Measurements from ENCODE around the gene CNTFR.
A peak's percentile ranks its signal among the peaks of the same experiment; 100 is the strongest.

CNTFR gene

DNA sequence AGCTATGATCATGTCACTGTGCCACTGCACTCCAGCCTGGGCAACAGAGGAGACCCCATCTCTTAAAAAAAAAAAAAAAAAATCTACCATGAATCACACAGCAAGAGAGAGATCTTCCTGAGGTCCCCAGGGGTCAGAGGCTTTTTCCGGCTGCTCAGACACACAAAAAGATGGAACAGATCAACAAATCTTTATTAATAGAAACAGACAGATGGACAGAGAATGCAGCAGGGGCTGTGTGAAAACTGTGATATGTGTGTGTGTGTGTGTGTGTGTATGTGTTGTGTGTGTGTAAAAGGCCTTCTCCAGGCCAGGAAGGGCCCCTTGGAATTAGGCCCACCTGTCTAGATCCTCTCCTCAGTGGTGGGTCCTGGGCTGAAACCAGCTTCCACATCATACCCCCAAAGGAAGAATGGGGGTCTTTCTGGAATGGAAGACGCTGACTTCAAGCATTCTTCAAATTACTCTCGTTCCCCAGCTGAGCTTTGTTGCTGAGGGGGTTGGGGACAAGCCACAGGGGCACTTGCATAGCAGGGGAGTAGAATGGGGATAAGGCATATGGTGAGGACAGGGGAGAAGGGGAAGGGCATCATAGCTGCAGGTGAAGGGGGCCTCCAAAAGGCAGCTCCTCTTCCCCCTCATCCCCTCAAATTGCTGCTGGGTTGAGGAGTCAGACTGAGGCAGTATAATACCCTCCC lies 45.2 kb upstream of the CNTFR start:
- no peak overlapping the region for H2BK12ac ChIP-seq (ENCODE audit: low read length in 2 of 2)
- H2AFZ ChIP-seq (ENCODE audit: low read depth, low read length): no peak overlapping the region
- H3K9me3 ChIP-seq (ENCODE audit: control insufficient read depth, low read length): no peaks in the 10 kb centered on the region
- H3K4me3 ChIP-seq (ENCODE audit: insufficient read depth in 1 of 2, low read depth in 1 of 2, low read length in 2 of 2): no peak overlapping the region
- H3K36me3 ChIP-seq (ENCODE audit: control insufficient read depth in 1 of 2, insufficient read depth in 2 of 2, low read depth in 1 of 2, low read length in 2 of 2): peaks cover 11 to 13% of the 10 kb centered on the region in 2 experiments
- H3K18ac ChIP-seq (ENCODE audit: low read depth in 1 of 2, low read length in 2 of 2): no peak overlapping the region
- H3K23ac ChIP-seq (ENCODE audit: low read length in 2 of 2): peak overlapping the region in 1 of 2 experiments; percentile 43
- no peak overlapping the region for H3K14ac ChIP-seq (ENCODE audit: low read length in 2 of 2)
- H3K27ac ChIP-seq (ENCODE audit: low read length, poor library complexity, severe bottlenecking): no peak overlapping the region
- no peak overlapping the region for H2AK5ac ChIP-seq (ENCODE audit: low read length, severe bottlenecking)
- no peak overlapping the region for H2BK120ac ChIP-seq (ENCODE audit: low read depth, low read length)
- H3K4me2 ChIP-seq (ENCODE audit: low read length, poor library complexity, severe bottlenecking): no peak overlapping the region
- peak overlapping the region; percentile 7 for H3K9ac ChIP-seq (ENCODE audit: low read length)
- H4K91ac ChIP-seq (ENCODE audit: low read length): no peak overlapping the region
- no peak for DNase-seq
- peaks cover 22% of the 10 kb centered on the region for H3K79me1 ChIP-seq (replicated peaks; ENCODE audit: low read length, poor library complexity, severe bottlenecking)
- H3K27me3 ChIP-seq (ENCODE audit: control insufficient read depth in 1 of 2, insufficient read depth in 1 of 2, low read length in 2 of 2): peaks cover 14 to 19% of the 10 kb centered on the region in 2 experiments
- no peak overlapping the region for H4K8ac ChIP-seq (ENCODE audit: low read length)
- WGBS: 96% methylated on average over 2 of the region's 3 CpGs
- no peak overlapping the region for H2BK5ac ChIP-seq (ENCODE audit: low read depth, low read length, poor library complexity, severe bottlenecking)
- H2BK15ac ChIP-seq (ENCODE audit: low read depth, poor library complexity, severe bottlenecking): no peak overlapping the region
- H3K4me1 ChIP-seq (ENCODE audit: control insufficient read depth, insufficient read depth, low read depth, low read length): peaks cover 19% of the 10 kb centered on the region
- no peak overlapping the region for H3K4ac ChIP-seq (ENCODE audit: low read depth in 1 of 2, low read length in 2 of 2)

DNA sequence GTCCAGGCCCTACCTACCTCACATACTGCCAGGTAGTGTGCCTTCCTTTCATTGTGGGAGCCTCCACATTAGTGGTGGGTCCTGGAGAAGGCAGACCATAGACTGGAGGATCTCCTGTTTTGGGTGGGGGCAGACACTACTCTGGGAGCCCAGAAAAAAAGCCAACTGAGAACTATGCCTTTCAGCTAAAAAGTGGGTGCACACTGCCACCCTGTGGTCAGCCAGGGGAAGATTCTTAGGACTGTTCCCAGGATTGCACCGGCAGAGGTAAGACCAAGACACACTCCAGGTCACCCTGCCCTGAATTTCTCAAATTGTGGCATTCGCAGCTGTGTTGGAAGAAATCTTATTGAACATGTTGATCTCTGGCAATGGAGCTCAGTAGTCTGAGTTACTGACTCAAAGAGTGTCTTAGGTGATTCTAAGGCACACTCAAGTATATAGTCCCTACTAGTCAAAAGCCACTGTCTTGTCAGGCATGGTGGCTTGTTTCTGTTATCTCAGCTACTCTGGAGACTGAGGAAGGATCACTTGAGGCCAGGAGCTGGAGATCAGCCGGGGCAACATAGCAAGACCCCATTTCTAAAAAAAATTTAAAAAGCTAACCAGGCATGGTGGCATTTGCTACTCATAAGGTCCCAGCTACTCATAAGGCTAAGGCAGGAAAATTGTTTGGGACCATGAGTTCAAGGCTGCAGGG lies 44.5 kb upstream of the CNTFR start:
- peak overlapping the region; percentile 35 for H4K91ac ChIP-seq (ENCODE audit: low read length)
- H3K27ac ChIP-seq (ENCODE audit: low read length, poor library complexity, severe bottlenecking): no peak overlapping the region
- peaks cover 22% of the 10 kb centered on the region for H3K79me1 ChIP-seq (replicated peaks; ENCODE audit: low read length, poor library complexity, severe bottlenecking)

DNA sequence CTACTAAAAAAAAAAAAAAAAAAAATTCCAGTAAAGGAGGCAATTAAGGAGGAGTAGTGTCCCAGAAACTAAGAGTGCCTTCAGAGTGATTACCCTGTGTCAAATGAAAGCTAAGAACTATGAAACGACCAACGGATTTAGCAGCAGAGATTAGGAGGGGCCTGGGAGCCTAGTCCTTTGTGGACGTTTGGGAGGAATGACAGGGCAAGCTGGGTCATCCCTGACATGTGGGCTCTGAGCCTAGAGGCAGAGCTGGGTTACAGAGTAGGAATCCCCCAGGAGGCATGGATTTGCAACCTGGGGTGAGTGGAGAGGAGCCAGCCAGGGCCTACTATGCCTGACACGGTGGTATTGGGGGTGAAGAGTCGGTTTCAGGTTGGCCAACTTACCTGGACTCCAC lies 43.6 kb upstream of the CNTFR start:
- H3K4ac ChIP-seq (ENCODE audit: low read depth in 1 of 2, low read length in 2 of 2): no peak overlapping the region
- no peak overlapping the region for H2BK120ac ChIP-seq (ENCODE audit: low read depth, low read length)
- WGBS: 65% methylated on average over 3 of the region's 5 CpGs
- no peaks in the 10 kb centered on the region for H3K9me3 ChIP-seq (ENCODE audit: control insufficient read depth, low read length)
- H3K4me1 ChIP-seq (ENCODE audit: control insufficient read depth, insufficient read depth, low read depth, low read length): peaks cover 27% of the 10 kb centered on the region
- H3K14ac ChIP-seq (ENCODE audit: low read length in 2 of 2): no peak overlapping the region
- no peak overlapping the region for H2AFZ ChIP-seq (ENCODE audit: low read depth, low read length)
- H2BK5ac ChIP-seq (ENCODE audit: low read depth, low read length, poor library complexity, severe bottlenecking): no peak overlapping the region
- no peak overlapping the region for H3K9ac ChIP-seq (ENCODE audit: low read length)
- H4K8ac ChIP-seq (ENCODE audit: low read length): no peak overlapping the region
- H3K4me2 ChIP-seq (ENCODE audit: low read length, poor library complexity, severe bottlenecking): no peak overlapping the region
- H3K27ac ChIP-seq (ENCODE audit: low read length, poor library complexity, severe bottlenecking): no peak overlapping the region
- no peak overlapping the region for H2BK15ac ChIP-seq (ENCODE audit: low read depth, poor library complexity, severe bottlenecking)
- no peak overlapping the region for H2AK5ac ChIP-seq (ENCODE audit: low read length, severe bottlenecking)
- H3K4me3 ChIP-seq (ENCODE audit: insufficient read depth in 1 of 2, low read depth in 1 of 2, low read length in 2 of 2): no peak overlapping the region
- peaks cover 27 to 31% of the 10 kb centered on the region in 2 experiments for H3K27me3 ChIP-seq (ENCODE audit: control insufficient read depth in 1 of 2, insufficient read depth in 1 of 2, low read length in 2 of 2)
- no peak overlapping the region for H2BK12ac ChIP-seq (ENCODE audit: low read length in 2 of 2)
- H3K36me3 ChIP-seq (ENCODE audit: control insufficient read depth in 1 of 2, insufficient read depth in 2 of 2, low read depth in 1 of 2, low read length in 2 of 2): peaks cover 11 to 13% of the 10 kb centered on the region in 2 experiments
- no peak overlapping the region for H3K18ac ChIP-seq (ENCODE audit: low read depth in 1 of 2, low read length in 2 of 2)
- H3K23ac ChIP-seq (ENCODE audit: low read length in 2 of 2): no peak overlapping the region
- DNase-seq: no peak
- peaks cover 22% of the 10 kb centered on the region for H3K79me1 ChIP-seq (replicated peaks; ENCODE audit: low read length, poor library complexity, severe bottlenecking)
- no peak overlapping the region for H4K91ac ChIP-seq (ENCODE audit: low read length)

More for the DNA sequence above, 44.5 kb upstream of the CNTFR start:
- H3K9ac ChIP-seq (ENCODE audit: low read length): no peak overlapping the region
- no peak overlapping the region for H2BK120ac ChIP-seq (ENCODE audit: low read depth, low read length)
- peaks cover 24% of the 10 kb centered on the region for H3K4me1 ChIP-seq (ENCODE audit: control insufficient read depth, insufficient read depth, low read depth, low read length)
- no peak overlapping the region for H3K18ac ChIP-seq (ENCODE audit: low read depth in 1 of 2, low read length in 2 of 2)
- no peak overlapping the region for H3K14ac ChIP-seq (ENCODE audit: low read length in 2 of 2)
- H2AK5ac ChIP-seq (ENCODE audit: low read length, severe bottlenecking): no peak overlapping the region
- H2BK12ac ChIP-seq (ENCODE audit: low read length in 2 of 2): no peak overlapping the region
- no peak overlapping the region for H2BK5ac ChIP-seq (ENCODE audit: low read depth, low read length, poor library complexity, severe bottlenecking)
- no peak overlapping the region for H3K23ac ChIP-seq (ENCODE audit: low read length in 2 of 2)
- WGBS: 0% methylated on average over 2 of the region's 3 CpGs
- H3K4ac ChIP-seq (ENCODE audit: low read depth in 1 of 2, low read length in 2 of 2): no peak overlapping the region
- H3K9me3 ChIP-seq (ENCODE audit: control insufficient read depth, low read length): no peaks in the 10 kb centered on the region
- DNase-seq: peak; percentile 71
- H4K8ac ChIP-seq (ENCODE audit: low read length): no peak overlapping the region
- H2AFZ ChIP-seq (ENCODE audit: low read depth, low read length): no peak overlapping the region
- no peak overlapping the region for H2BK15ac ChIP-seq (ENCODE audit: low read depth, poor library complexity, severe bottlenecking)
- no peak overlapping the region for H3K4me2 ChIP-seq (ENCODE audit: low read length, poor library complexity, severe bottlenecking)
- H3K4me3 ChIP-seq (ENCODE audit: insufficient read depth in 1 of 2, low read depth in 1 of 2, low read length in 2 of 2): no peak overlapping the region
- H3K36me3 ChIP-seq (ENCODE audit: control insufficient read depth in 1 of 2, insufficient read depth in 2 of 2, low read depth in 1 of 2, low read length in 2 of 2): peaks cover 11 to 13% of the 10 kb centered on the region in 2 experiments
- peaks cover 21 to 26% of the 10 kb centered on the region in 2 experiments for H3K27me3 ChIP-seq (ENCODE audit: control insufficient read depth in 1 of 2, insufficient read depth in 1 of 2, low read length in 2 of 2)

DNA sequence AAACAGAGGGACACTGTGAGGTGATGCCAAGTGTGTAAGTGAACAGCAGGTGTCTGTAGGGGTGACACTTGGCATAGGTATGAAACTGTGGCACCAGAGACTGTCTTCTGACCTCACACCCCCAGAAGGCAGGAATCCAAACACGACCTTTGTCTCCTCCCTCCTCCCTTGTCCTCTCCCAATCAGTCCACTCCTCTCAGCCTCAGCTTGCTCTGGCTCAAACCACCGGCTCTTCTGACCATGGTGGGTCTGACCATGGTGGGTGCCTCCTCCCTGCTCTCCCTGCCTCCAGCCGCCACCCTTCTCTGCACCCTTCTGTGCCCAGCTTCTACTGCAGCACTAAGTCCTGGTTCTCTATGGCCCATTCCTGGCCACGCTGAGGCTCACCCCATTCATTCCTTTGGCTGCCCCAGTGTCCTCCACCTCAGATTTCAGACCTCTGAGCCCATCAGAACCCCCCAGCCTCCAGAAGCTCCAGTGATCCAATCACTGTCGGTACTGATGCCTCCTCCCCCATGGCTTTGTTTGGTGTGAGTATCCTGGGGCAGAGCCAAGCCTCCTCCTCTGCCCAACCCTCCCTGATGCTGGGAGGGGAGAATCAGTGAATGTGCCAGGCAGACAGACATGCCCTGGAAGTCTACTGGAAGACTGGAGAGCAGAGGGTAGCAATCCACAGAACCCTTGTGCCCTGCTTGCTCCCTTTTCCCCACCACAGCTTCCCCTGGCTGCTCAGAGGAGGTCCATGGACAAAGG lies 41.1 kb upstream of the CNTFR start:
- no peak overlapping the region for H2AFZ ChIP-seq (ENCODE audit: low read depth, low read length)
- WGBS: 56% methylated on average over 5 of the region's 5 CpGs
- H3K4ac ChIP-seq (ENCODE audit: low read depth in 1 of 2, low read length in 2 of 2): no peak overlapping the region
- DNase-seq: no peak
- peaks cover 9 to 11% of the 10 kb centered on the region in 2 experiments for H3K36me3 ChIP-seq (ENCODE audit: control insufficient read depth in 1 of 2, insufficient read depth in 2 of 2, low read depth in 1 of 2, low read length in 2 of 2)
- H3K4me3 ChIP-seq (ENCODE audit: insufficient read depth in 1 of 2, low read depth in 1 of 2, low read length in 2 of 2): peak overlapping the region in 1 of 2 experiments; percentile 23
- H4K8ac ChIP-seq (ENCODE audit: low read length): no peak overlapping the region
- peaks cover 9% of the 10 kb centered on the region for H3K79me1 ChIP-seq (replicated peaks; ENCODE audit: low read length, poor library complexity, severe bottlenecking)
- H2BK120ac ChIP-seq (ENCODE audit: low read depth, low read length): no peak overlapping the region
- no peak overlapping the region for H3K27ac ChIP-seq (ENCODE audit: low read length, poor library complexity, severe bottlenecking)
- H2BK12ac ChIP-seq (ENCODE audit: low read length in 2 of 2): no peak overlapping the region
- H3K4me1 ChIP-seq (ENCODE audit: control insufficient read depth, insufficient read depth, low read depth, low read length): peaks cover 11% of the 10 kb centered on the region
- no peak overlapping the region for H3K9ac ChIP-seq (ENCODE audit: low read length)
- no peak overlapping the region for H3K18ac ChIP-seq (ENCODE audit: low read depth in 1 of 2, low read length in 2 of 2)
- H3K4me2 ChIP-seq (ENCODE audit: low read length, poor library complexity, severe bottlenecking): no peak overlapping the region
- no peak overlapping the region for H3K14ac ChIP-seq (ENCODE audit: low read length in 2 of 2)
- no peak overlapping the region for H2AK5ac ChIP-seq (ENCODE audit: low read length, severe bottlenecking)
- H3K23ac ChIP-seq (ENCODE audit: low read length in 2 of 2): no peak overlapping the region
- no peak overlapping the region for H2BK5ac ChIP-seq (ENCODE audit: low read depth, low read length, poor library complexity, severe bottlenecking)
- H2BK15ac ChIP-seq (ENCODE audit: low read depth, poor library complexity, severe bottlenecking): no peak overlapping the region
- peaks cover 53 to 57% of the 10 kb centered on the region in 2 experiments for H3K27me3 ChIP-seq (ENCODE audit: control insufficient read depth in 1 of 2, insufficient read depth in 1 of 2, low read length in 2 of 2)
- no peaks in the 10 kb centered on the region for H3K9me3 ChIP-seq (ENCODE audit: control insufficient read depth, low read length)
- H4K91ac ChIP-seq (ENCODE audit: low read length): no peak overlapping the region

Measured in mesenchymal stem cell (in vitro differentiated cells and primary cell).